Natural killer cell treated with Interleukin-12 subunit alpha and Interleukin-12 subunit beta and Interleukin-15 and Interleukin-18, amount 100 ng/mL, for 72 hours (primary cell): ENCODE results near the gene SSR3. TPM values are rescaled to one million over a fixed set of nuclear protein-coding genes. Genes with fewer than 3 reads are reported as not detected.
"Not testable (repeated sequence)": the region's sequence is repeated elsewhere in the genome, so short reads cannot be mapped to it uniquely, and the experiment has no call there.

Source experiments
- ATAC-seq, 2 donors: fragments of 150-1000 bp; cut with Tn5 transposase in 1 of 2; sonication (Bioruptor Pico), chemical (Tn5 transposase) in 1 of 2; 2 replicates each; pipeline ENCODE4 v1.10.0; 2021
- DNase-seq: peaks from one replicate; pipeline ENCODE4 v3.0.0; 2022; ENCODE audit warnings: low spot score
- H3K27ac Mint-ChIP-seq, 2 donors: 1 replicate in 1 of 2; 2 replicates in 1 of 2; pipeline ENCODE4 v1.8.0; 2022; ENCODE audit warnings: mixed read lengths in 2 of 2, mild to moderate bottlenecking in 1 of 2, moderate library complexity in 1 of 2
- H3K27me3 Mint-ChIP-seq, 2 donors: 1 replicate in 1 of 2; 2 replicates in 1 of 2; pipeline ENCODE4 v1.8.0; 2022; ENCODE audit warnings: mixed read lengths in 2 of 2
- H3K36me3 Mint-ChIP-seq: one replicate; pipeline ENCODE4 v1.8.0; 2022; ENCODE audit warnings: mixed read lengths
- H3K4me1 Mint-ChIP-seq, 2 donors: 1 replicate in 1 of 2; 2 replicates in 1 of 2; pipeline ENCODE4 v1.8.0; 2022; ENCODE audit warnings: low read depth in 2 of 2, mixed read lengths in 2 of 2, mild to moderate bottlenecking in 1 of 2
- H3K4me3 Mint-ChIP-seq: one replicate; pipeline ENCODE4 v1.8.0; 2022; ENCODE audit warnings: mixed read lengths
- H3K9me3 Mint-ChIP-seq: 2 replicates; pipeline ENCODE4 v1.8.0; 2022; ENCODE audit warnings: mixed read lengths
- total RNA-seq, 2 donors: library from RNA; stranded (reverse); gene quantifications; one replicate each; pipeline ENCODE4 v1.2.3, GENCODE V29; 2022

SSR3 gene
- 100 to 1,000 TPM; 119 to 183 TPM for total RNA-seq

DNA sequence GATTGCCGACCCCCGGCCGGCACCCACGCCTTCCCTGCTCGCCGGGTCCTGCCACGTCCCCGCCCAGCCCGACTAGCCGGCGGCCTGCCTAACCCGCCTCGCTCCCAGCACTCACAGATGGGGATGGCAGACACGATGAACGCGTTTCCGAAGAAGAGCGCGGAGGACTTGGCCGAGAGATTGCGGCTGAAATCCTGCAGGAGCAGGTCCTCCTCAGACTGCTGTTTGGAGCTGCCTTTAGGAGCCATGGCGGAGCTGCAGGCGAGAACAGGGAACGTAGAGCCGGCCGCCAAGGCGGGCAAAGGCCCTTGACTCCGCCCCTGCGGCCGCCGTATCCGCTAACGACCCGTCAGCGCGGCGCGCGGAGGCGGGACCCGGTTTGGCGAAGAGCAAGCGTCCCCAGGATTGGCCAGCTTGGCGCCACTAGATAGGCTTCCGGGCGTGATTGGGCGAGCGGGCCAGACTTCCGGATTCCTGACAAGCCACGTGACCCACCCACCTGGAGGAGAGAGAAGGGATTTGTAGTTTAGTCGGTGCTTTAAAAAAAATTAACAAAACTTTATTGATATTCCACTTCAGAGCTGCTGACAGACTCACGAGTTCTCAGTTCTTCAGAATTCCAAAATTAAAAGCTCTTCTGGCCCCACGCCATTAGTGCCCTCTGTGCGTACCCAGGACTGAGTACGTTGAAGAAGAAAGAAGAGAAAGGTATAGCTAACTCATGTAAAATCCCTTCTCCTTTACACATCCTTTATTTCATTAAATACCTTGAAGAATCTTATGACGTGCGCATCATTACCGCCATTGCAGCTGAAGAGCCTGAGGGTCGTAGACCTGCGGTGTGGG lies at the start of gene SSR3:
SSR3 (minus strand) TSS at position 276 of the 846 bp plus-strand sequence; CDS start at position 248, 28 bp downstream.
- DNase-seq (peak; percentile 99), ATAC-seq (peak; percentile 100)
- peak within 1 kb of the TSS; percentile 81 for H3K4me3 Mint-ChIP-seq
- H3K9me3 Mint-ChIP-seq, result no peaks in the 10 kb centered on the region
- H3K27ac Mint-ChIP-seq, result peak within 1 kb of the TSS; percentile 76 to 92
- peaks cover 28% of the 10 kb centered on the region for H3K36me3 Mint-ChIP-seq
- H3K27me3 Mint-ChIP-seq, result no peaks in the 10 kb centered on the region
- H3K4me1 Mint-ChIP-seq, result peaks cover 41 to 44% of the 10 kb centered on the region in 2 donors

DNA sequence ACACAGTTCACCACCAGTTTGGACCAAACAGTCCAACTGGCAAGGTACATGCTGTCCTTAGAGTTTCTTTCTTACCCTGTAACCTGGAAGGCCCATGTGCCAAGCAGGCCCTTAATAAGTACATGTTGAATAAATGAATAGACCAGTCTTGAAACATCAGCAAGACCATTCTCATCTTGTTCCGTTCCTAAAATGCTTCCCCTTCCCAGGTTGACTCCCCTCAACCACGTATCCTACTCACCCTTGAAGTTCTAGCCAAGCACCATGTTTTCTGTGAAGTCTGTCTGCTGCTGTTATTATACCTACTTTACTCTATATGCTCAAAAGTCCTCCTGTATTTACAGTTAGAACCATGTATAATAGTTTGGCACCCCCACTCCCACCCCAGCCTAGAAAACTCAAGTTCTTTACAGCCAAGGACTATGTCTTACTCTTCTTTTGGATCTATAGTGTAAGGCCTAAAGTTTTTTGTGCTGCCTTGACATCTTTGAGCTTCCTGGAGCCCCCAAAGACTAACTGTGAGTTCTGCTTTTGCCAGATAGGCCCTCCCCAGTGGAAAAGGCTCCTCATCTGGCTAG lies 49.2 kb upstream of the SSR3 start:
- no peak for ATAC-seq
- Mint-ChIP-seq H3K4me3 (no peak overlapping the region), H3K36me3 (no peaks in the 10 kb centered on the region), H3K9me3 (no peaks in the 10 kb centered on the region), H3K27me3 (peaks cover 0 to 7% of the 10 kb centered on the region in 2 donors), H3K4me1 (peaks cover 22 to 39% of the 10 kb centered on the region in 2 donors), H3K27ac (peak overlapping the region in 1 of 2 donors; percentile 49)
- DNase-seq, result no peak

DNA sequence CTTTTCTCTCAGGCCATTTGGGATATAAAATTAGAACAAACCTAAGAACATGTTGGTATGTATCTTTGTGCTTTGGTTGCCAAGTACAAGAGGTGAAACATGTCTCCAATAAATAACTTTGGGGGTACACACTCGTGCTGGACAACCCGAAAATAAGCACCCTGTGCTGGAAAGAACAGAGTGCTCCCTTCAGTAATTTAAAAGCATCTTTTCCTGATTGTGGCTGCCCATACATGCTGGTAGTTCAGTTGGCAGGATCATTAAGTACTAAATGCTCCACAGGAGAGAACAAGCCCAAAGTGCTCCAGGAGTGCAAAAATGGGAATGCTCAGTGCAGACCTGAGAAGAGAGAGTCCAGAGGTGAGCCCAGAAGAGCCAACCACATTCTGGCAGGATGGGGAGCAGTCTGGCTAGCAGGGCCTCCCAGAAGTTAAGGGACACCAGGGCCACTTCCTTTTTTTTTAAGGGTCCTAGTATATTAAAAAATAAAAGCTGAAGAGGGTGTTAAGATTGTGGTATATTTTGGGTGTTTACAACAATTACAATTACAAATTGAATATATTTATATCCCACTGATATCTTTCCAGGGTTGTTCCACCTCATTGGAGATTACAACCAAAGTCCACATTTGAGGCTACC lies 48.6 kb upstream of the SSR3 start:
- DNase-seq (no peak), ATAC-seq (no peak)
- H3K9me3 Mint-ChIP-seq, result no peaks in the 10 kb centered on the region
- H3K36me3 Mint-ChIP-seq, result no peaks in the 10 kb centered on the region
- H3K4me3 Mint-ChIP-seq, result no peak overlapping the region
- peaks cover 0 to 5% of the 10 kb centered on the region in 2 donors for H3K27me3 Mint-ChIP-seq
- no peak overlapping the region for H3K27ac Mint-ChIP-seq
- H3K4me1 Mint-ChIP-seq, result peaks cover 22 to 39% of the 10 kb centered on the region in 2 donors

DNA sequence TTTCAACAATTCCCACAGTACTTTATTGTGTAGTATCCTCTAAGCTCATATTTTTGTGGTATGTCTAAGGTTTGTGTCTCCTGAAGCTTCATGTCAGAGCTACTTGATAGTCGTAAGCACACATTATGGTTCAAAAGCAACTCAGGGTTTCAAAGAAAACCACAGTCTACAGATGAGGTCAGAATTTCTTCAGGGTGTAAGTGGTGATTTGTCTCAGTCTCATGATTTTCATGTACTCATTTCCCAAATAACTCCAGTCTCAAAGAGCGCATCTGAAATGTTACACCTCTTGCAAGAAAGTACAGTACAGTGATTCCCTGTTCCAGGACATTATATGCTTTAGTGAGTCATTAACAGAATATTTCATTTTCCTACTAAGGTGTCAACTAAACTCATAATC lies 47.5 kb upstream of the SSR3 start:
- ATAC-seq (peak; percentile 25 to 76), DNase-seq (no peak)
- peaks cover 18 to 30% of the 10 kb centered on the region in 2 donors for H3K4me1 Mint-ChIP-seq
- no peaks in the 10 kb centered on the region for H3K9me3 Mint-ChIP-seq
- no peaks in the 10 kb centered on the region for H3K36me3 Mint-ChIP-seq
- peaks cover 0 to 2% of the 10 kb centered on the region in 2 donors for H3K27me3 Mint-ChIP-seq
- peak overlapping the region; percentile 4 to 54 for H3K27ac Mint-ChIP-seq
- no peak overlapping the region for H3K4me3 Mint-ChIP-seq

DNA sequence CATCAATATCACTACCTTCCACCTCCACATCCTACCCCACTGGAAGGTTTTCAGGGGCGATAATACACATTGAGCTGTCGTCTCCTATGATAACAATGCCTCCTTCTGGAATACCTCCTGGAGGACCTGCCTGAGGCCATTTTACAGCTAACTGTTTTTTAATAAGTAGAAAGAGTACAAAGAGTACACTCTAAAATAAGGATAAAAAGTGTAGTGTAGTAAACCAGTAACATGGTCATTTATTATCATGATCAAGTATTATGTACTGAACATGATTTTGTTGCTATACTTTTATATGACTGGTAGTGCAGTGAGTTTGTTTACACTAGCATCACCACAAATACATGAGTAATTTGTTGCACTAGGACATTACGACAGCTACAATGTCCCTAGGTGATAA lies 46.6 kb upstream of the SSR3 start:
- Mint-ChIP-seq H3K27ac (no peak overlapping the region), H3K4me3 (no peak overlapping the region), H3K36me3 (no peaks in the 10 kb centered on the region), H3K27me3 (peaks cover 0 to 2% of the 10 kb centered on the region in 2 donors), H3K9me3 (no peaks in the 10 kb centered on the region), H3K4me1 (peaks cover 13 to 20% of the 10 kb centered on the region in 2 donors)
- no peak for ATAC-seq
- DNase-seq, result no peak

DNA sequence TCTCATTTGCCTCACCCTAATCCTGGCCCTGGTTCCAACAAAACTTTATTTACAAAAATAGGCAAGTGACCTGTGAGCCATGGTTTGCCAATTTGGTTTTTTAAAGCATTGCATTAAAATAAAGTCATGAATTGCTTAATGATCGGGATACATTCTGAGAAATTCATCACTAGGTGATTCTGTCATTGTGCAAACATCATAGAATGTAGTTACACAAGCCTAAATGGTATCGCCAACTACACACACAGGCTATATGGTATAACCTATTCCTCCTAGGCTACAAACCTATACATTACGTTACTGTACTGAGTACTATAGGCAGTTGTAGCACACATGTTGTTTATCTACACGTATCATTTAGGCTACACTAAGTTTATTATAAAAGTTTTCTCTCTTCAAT lies 45.9 kb upstream of the SSR3 start:
- peaks cover 12 to 19% of the 10 kb centered on the region in 2 donors for H3K4me1 Mint-ChIP-seq
- no peaks in the 10 kb centered on the region for H3K36me3 Mint-ChIP-seq
- H3K4me3 Mint-ChIP-seq, result no peak overlapping the region
- H3K27ac Mint-ChIP-seq, result no peak overlapping the region
- DNase-seq (no peak), ATAC-seq (no peak)
- peaks cover 0 to 1% of the 10 kb centered on the region in 2 donors for H3K27me3 Mint-ChIP-seq
- no peaks in the 10 kb centered on the region for H3K9me3 Mint-ChIP-seq

DNA sequence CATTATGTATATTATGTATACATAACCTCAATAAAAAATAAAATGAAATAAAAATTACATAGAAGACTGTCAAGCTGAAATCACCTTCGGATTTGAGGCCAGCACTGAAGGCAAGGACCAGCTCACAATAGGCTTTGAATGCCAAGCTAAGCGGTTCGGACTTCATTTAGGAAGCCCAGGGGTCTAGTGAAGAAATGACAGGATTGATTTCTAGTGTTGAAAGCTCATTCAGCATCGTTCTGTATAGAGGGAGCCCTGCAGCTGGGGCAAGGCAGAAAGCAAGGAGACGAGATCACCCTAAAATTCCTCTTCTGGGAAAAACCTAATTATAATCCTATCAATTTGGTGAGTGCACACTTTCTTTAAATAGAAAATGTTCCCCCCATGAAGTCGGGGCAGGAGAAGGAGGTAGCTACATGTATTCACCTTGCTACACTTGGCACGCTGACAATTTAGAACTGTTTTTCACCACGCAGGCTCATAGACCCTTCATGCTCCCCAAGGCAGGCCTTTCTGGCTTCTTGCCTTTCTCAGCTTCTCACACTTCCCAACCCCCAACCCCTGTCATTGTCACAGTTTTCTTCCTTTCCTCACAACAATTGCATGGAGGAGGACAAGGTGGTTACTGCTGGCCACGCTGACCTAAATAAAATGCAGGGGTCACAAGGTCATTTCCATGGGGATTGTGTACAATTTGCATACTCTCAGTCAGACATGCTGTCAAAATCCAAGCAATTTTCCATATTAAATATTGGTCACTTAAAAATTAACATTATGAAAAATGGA lies 44.4 kb upstream of the SSR3 start:
- DNase-seq, result no peak
- Mint-ChIP-seq H3K36me3 (no peaks in the 10 kb centered on the region), H3K4me1 (peaks cover 7 to 10% of the 10 kb centered on the region in 2 donors), H3K27me3 (peaks cover 0 to 3% of the 10 kb centered on the region in 2 donors), H3K27ac (no peak overlapping the region), H3K9me3 (no peaks in the 10 kb centered on the region), H3K4me3 (no peak overlapping the region)
- ATAC-seq, result no peak

DNA sequence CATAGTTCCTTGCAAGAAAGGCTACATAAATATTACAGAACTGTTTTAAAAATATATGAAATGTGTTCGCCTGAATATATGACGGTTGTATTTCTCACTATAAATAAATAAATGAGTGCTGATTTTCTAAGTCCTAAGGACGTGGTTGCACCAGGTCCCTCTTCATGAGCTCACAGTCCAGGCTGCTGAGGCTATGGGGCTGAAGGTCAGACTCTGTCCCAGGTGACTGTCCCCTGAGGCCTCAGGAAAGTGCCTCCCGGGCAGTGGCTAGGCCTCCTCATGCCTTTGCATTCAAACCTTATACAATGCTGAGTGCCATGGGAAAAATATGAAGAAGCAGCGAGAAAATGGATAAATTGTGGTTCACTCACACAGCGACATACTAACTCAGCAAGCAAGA lies 43.5 kb upstream of the SSR3 start:
- Mint-ChIP-seq H3K4me3 (no peak overlapping the region), H3K4me1 (peaks cover 7 to 10% of the 10 kb centered on the region in 2 donors), H3K27me3 (peaks cover 0 to 3% of the 10 kb centered on the region in 2 donors), H3K27ac (peak overlapping the region in 1 of 2 donors; percentile 50), H3K36me3 (no peaks in the 10 kb centered on the region), H3K9me3 (no peaks in the 10 kb centered on the region)
- ATAC-seq (no peak), DNase-seq (no peak)

DNA sequence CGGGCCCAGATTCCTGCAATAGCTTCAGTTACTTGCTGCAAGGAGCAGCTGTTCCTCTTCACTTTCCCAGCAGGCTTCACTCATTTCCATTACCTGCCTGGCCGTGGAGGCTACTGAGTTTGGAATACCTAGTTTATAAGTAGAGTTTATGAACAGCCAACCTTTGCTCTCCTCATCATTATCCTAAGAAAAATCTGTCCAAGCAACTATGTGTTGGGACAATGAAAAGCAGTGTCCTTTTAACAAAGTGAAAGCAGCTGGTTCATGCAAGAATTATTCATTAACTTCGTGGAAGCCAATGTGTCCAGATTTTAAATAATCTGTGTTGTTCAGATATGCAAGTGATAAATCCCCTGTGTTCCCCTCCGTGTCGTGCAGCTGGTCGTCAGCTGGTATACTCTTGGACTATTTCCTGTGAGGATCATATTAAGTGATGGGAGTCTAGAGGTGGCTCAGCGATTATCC lies 39.3 kb upstream of the SSR3 start:
- Mint-ChIP-seq H3K4me1 (peaks cover 0 to 4% of the 10 kb centered on the region in 2 donors), H3K27ac (no peak overlapping the region)
- no peak for ATAC-seq

DNA sequence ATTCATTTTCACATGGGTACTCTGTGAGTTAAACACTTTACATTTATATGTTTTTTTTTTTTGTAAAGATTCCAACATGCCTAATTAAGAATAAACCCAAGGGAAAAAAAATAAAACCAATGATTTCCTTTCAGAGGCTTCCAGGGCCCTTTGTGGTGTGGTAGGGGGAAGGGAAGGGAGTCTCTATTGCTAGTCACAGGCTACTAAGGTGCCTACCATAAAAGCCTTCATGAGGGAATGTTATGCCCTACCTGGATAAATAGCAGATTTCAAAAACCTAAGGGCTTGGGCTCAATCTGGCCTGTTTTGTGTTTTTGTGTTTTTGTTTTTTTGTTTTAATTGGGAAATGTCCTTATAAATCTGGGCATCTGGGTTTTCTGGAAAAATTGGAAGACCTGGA lies 38.9 kb upstream of the SSR3 start:
- no peak overlapping the region for H3K4me3 Mint-ChIP-seq
- no peak overlapping the region for H3K27ac Mint-ChIP-seq
- H3K36me3 Mint-ChIP-seq, result no peaks in the 10 kb centered on the region
- H3K4me1 Mint-ChIP-seq, result peaks cover 0 to 4% of the 10 kb centered on the region in 2 donors
- no peak for DNase-seq
- peaks cover 0 to 3% of the 10 kb centered on the region in 2 donors for H3K27me3 Mint-ChIP-seq
- H3K9me3 Mint-ChIP-seq, result no peaks in the 10 kb centered on the region
- no peak for ATAC-seq

More for the DNA sequence above, 39.3 kb upstream of the SSR3 start:
- H3K27me3 Mint-ChIP-seq, result peaks cover 0 to 3% of the 10 kb centered on the region in 2 donors
- no peaks in the 10 kb centered on the region for H3K9me3 Mint-ChIP-seq
- H3K4me3 Mint-ChIP-seq, result no peak overlapping the region
- H3K36me3 Mint-ChIP-seq, result no peaks in the 10 kb centered on the region
- no peak for DNase-seq

DNA sequence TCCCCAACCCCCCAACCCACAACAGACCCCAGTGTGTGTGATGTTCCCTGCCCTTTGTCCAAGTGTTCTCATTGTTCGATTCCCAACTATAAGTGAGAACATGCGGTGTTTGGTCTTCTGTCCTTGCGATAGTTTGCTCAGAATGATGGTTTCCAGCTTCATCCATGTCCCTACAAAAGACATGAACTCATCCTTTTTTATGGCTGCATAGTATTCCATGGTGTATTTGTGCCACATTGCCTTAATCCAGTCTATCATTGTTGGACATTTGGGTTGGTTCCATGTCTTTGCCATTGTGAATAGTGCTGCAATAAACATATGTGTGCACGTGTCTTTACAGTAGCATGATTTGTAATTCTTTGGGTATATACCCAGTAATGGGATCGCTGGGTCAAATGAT lies 34.9 kb upstream of the SSR3 start:
- H3K36me3 Mint-ChIP-seq, H3K9me3 Mint-ChIP-seq, H3K4me3 Mint-ChIP-seq, H3K4me1 Mint-ChIP-seq, H3K27ac Mint-ChIP-seq, H3K27me3 Mint-ChIP-seq, DNase-seq, ATAC-seq: not testable (repeated sequence)

DNA sequence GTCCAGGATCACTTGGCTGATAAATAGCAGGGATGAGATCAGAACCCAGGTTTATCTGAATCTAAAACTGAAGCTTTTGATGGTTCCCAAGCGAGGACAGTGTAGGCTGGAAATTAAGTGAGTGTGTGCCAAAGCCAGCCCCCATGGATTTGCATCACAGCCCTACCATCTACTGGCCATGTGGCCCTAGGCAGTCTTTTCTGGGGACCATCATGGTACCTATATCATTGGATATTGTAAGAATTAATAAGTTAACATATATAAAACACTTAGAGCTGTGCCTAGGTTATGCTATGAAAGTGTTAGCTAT lies 32.8 kb upstream of the SSR3 start:
- Mint-ChIP-seq H3K36me3 (no peaks in the 10 kb centered on the region), H3K4me1 (peaks cover 0 to 4% of the 10 kb centered on the region in 2 donors), H3K4me3 (no peak overlapping the region), H3K27me3 (peaks cover 0 to 2% of the 10 kb centered on the region in 2 donors), H3K27ac (no peak overlapping the region), H3K9me3 (no peaks in the 10 kb centered on the region)
- no peak for DNase-seq
- ATAC-seq, result no peak

DNA sequence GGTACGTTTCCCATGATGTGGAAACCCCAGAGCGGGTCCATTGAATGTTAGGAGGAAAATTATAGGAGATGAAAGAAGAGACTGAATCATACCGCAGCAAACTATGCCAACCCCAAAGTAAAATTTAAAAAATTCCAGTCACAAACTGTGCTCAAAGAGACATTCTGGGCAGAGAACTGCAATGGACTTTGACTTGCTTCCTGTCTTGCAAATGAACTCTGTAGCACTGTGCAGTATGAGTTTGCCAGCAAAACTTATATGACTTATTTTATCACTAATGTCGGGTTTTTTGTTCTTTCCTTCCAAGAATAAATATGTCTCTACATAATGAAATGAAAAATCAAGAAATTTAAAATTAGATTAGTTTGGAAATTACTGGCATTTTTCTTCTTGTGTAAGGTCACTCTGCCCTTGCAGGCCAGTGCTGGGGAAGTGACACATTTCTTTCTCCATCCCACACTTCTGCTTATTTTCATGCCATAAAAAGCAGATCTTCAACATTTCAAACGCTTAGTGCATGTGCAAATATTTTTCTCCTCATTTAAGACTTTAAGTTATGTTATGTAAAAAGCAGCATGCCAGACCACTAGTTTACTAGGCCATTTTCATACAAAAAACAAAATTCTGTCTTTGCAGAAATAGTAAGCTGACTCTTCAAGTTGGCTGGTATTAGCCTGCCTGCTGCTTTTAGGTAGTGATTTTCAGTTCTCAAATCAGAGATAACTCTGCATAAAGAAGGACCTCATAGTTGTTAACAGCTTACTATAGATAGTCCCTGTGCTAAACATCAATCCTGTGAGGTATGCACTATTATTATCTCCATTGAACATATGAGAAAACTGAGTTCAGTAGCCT lies 32.2 kb upstream of the SSR3 start:
- ATAC-seq, result no peak
- Mint-ChIP-seq H3K27me3 (peaks cover 0 to 2% of the 10 kb centered on the region in 2 donors), H3K36me3 (no peaks in the 10 kb centered on the region), H3K4me3 (no peak overlapping the region), H3K9me3 (no peaks in the 10 kb centered on the region), H3K4me1 (peaks cover 0 to 4% of the 10 kb centered on the region in 2 donors), H3K27ac (no peak overlapping the region)
- DNase-seq, result no peak
